Measurements from ENCODE around the gene PMIS2. TPM values are rescaled to one million over a fixed set of nuclear protein-coding genes. Genes with fewer than 3 reads are reported as not detected.
"Not testable (repeated sequence)": the region's sequence is repeated elsewhere in the genome, so short reads cannot be mapped to it uniquely, and the experiment has no call there.

PMIS2 gene
- polyA plus RNA-seq, 1 experiment = not detected

GRCh38 chr19:35596366-35596999 is 10.5 kb downstream of the PMIS2 start:
- no peak for DNase-seq (ENCODE audit: low read depth, low spot score)
- peaks cover 11% of the 10 kb centered on the region for H3K27me3 ChIP-seq (ENCODE audit: control insufficient read depth, insufficient read depth, low read length)
- no peaks in the 10 kb centered on the region for H3K9me3 ChIP-seq (ENCODE audit: control insufficient read depth, insufficient read depth, low read length)
- no peak overlapping the region for H3K27ac ChIP-seq (ENCODE audit: low read depth, low read length)
- no peak overlapping the region for H3K4me3 ChIP-seq (ENCODE audit: low read depth, low read length)
- TF ChIP-seq CTCF (IDR thresholded peaks at IDR 0.05; ENCODE audit: low read depth, low read length) = no peak
- CTCF ChIA-PET = no interaction called here
- POLR2A ChIA-PET = interaction anchor here (0.5 to 0.7 kb wide), 2 partner anchors 15 to 86 kb away, joined by 3 read pairs; no protein-coding TSS in a partner anchor

- DNase-seq (ENCODE audit: low read depth, low spot score) = no peak
- ChIA-PET CTCF (interaction anchor here (1.3 kb wide), 1 partner anchor 10 kb away, joined by 3 read pairs; no protein-coding TSS in a partner anchor), POLR2A (no interaction called here)
- H3K27ac ChIP-seq (ENCODE audit: low read depth, low read length) = no peak overlapping the region
- no peaks in the 10 kb centered on the region; the same call in 1 of the 2 replicates for H3K9me3 ChIP-seq (ENCODE audit: control insufficient read depth, insufficient read depth, low read length)
- no peak for TF ChIP-seq CTCF (IDR thresholded peaks at IDR 0.05; ENCODE audit: low read depth, low read length)
- H3K4me3 ChIP-seq (ENCODE audit: low read depth, low read length) = no peak overlapping the region
- H3K27me3 ChIP-seq (ENCODE audit: control insufficient read depth, insufficient read depth, low read length) = peaks cover 7% of the 10 kb centered on the region
Observed at GRCh38 chr19:35601971-35602370, 16.0 kb downstream of the PMIS2 start.

- H3K27ac ChIP-seq (ENCODE audit: low read depth, low read length); POLR2A ChIA-PET; H3K9me3 ChIP-seq (ENCODE audit: control insufficient read depth, insufficient read depth, low read length); H3K4me3 ChIP-seq (ENCODE audit: low read depth, low read length); DNase-seq (ENCODE audit: low read depth, low spot score); H3K27me3 ChIP-seq (ENCODE audit: control insufficient read depth, insufficient read depth, low read length): not testable (repeated sequence)
- CTCF ChIA-PET = interaction anchor here (0.6 kb wide), 1 partner anchor 277 kb away, joined by 3 read pairs; no protein-coding TSS in a partner anchor
Observed at GRCh38 chr19:35604436-35604835, 18.5 kb downstream of the PMIS2 start.

GRCh38 chr19:35607170-35607569 is 21.2 kb downstream of the PMIS2 start:
- H3K27ac ChIP-seq (ENCODE audit: low read depth, low read length); H3K27me3 ChIP-seq (ENCODE audit: control insufficient read depth, insufficient read depth, low read length); DNase-seq (ENCODE audit: low read depth, low spot score); H3K4me3 ChIP-seq (ENCODE audit: low read depth, low read length); POLR2A ChIA-PET; H3K9me3 ChIP-seq (ENCODE audit: control insufficient read depth, insufficient read depth, low read length): not testable (repeated sequence)
- CTCF ChIA-PET = interaction anchor here (0.7 kb wide), 1 partner anchor 110 kb away, joined by 4 read pairs; no protein-coding TSS in a partner anchor

GRCh38 chr19:35607661-35608060 is 21.7 kb downstream of the PMIS2 start:
- no peaks in the 10 kb centered on the region; the same call in none of the 2 replicates for H3K9me3 ChIP-seq (ENCODE audit: control insufficient read depth, insufficient read depth, low read length)
- no peak for DNase-seq (ENCODE audit: low read depth, low spot score)
- ChIA-PET CTCF (interaction anchor here (0.7 kb wide), 1 partner anchor 110 kb away, joined by 4 read pairs; no protein-coding TSS in a partner anchor), POLR2A (no interaction called here)
- peaks cover 2% of the 10 kb centered on the region for H3K27me3 ChIP-seq (ENCODE audit: control insufficient read depth, insufficient read depth, low read length)
- H3K4me3 ChIP-seq (ENCODE audit: low read depth, low read length) = no peak overlapping the region
- H3K27ac ChIP-seq (ENCODE audit: low read depth, low read length) = no peak overlapping the region
- no peak for TF ChIP-seq CTCF (IDR thresholded peaks at IDR 0.05; ENCODE audit: low read depth, low read length)

- Histone ChIP-seq H3K4me3 (ENCODE audit: low read depth, low read length) (no peak overlapping the region), H3K27ac (ENCODE audit: low read depth, low read length) (no peak overlapping the region), H3K27me3 (ENCODE audit: control insufficient read depth, insufficient read depth, low read length) (peaks cover 2% of the 10 kb centered on the region), H3K9me3 (ENCODE audit: control insufficient read depth, insufficient read depth, low read length) (no peaks in the 10 kb centered on the region; the same call in none of the 2 replicates)
- POLR2A ChIA-PET = no interaction called here
- CTCF ChIA-PET = no interaction called here
- no peak for TF ChIP-seq CTCF (IDR thresholded peaks at IDR 0.05; ENCODE audit: low read depth, low read length)
- no peak for DNase-seq (ENCODE audit: low read depth, low spot score)
Observed at GRCh38 chr19:35608251-35608650, 22.3 kb downstream of the PMIS2 start.

Data from AG04450 (cell line).